ENCODE results near the gene ADGRD1.

Gene ADGRD1

GRCh38 chr12:130966443-130967030, 12.8 kb downstream of the ADGRD1 start:
- no peak for DNase-seq (ENCODE audit: low read depth in 2 of 2)

DNA sequence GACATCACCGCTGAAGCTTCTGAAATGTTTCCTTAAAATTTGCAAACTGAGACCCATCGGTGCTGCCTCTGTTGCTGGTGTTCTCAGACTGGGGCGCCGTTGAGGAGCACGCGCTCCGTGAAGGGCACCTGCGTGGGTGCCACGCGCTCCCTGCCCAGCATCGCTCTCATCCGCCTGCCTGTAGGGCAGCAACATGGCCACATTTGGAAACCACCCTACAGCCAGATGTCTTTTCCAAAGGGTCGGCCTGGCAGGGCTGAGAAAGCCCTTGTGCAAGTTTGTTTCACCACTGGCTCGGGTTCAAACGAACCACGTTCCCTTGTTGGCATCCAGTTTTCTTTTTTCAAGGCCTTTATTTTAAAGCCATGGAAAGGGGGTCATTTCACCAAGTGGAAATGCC, 13.9 kb downstream of the ADGRD1 start:
- no peak for DNase-seq (ENCODE audit: low read depth in 2 of 2)

GRCh38 chr12:130968611-130969010, 14.9 kb downstream of the ADGRD1 start:
- DNase-seq (ENCODE audit: low read depth in 2 of 2) = no peak

DNA sequence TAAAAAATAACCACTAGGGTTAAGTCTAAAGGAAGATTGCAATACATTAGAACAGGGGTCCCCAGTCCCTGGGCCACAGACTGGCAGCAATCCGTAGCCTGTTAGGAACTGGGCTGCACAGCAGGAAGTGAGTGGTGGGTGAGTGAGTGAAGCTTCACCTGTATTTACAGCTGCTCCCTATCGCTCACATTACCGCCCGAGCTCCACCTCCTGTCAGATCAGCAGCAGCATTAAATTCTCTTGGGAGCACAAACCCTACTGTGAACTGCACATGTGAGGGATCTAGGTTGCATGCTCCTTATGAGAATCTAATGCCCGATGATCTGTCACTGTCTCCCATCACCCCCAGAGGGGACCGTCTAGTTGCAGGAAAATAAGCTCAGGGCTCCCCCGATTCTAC, 15.5 kb downstream of the ADGRD1 start:
- DNase-seq (ENCODE audit: low read depth in 2 of 2) = no peak

DNA sequence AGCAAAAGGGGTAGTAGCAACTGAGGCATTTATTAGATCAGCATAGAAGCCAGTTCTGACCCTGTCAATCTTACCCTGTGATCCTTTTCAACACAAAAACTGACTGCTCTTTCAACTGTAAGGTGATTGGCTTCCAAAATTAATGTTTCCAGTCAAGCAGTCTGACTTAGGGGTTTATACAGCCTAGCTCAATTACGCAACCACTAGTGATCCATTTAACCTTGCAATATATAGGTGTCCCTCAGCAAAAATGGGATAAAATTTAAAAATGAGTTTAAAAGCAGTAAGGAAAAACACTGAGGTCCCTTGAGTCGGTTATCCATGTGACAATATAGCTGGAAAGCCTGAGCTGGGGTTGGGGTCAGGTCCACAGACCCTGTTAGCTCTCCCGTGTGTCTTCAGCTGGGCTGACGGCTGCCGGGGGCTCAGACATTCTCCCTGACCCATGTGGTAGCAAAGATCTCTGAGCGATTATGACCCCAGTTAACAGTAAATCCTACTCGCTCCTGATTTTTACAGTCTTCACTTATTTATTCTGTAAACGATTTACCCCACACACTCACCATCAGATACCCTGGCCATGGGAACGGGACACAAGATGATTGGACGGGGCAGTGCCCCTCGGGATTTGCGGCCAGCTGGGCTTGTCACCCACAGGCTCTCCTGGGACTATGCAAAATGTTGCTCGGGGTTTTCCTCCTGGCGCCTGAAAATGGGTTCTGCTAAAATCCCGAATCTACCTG, 16.6 kb downstream of the ADGRD1 start:
- no peak for DNase-seq (ENCODE audit: low read depth in 2 of 2)

DNA sequence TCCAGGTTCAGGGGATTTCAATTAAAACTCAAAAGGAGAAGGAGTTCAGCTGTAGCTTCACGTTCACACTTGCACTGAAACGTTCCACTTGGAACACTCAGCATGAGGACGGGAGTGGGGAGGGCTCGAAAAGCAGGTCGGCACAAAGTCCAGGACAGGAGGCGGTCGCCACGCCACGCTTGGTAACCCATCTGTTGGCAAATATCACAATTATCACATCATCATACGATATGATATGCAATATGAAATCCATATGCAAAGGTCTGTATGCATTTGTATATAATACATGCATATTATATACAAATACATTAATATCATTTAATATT, 17.2 kb downstream of the ADGRD1 start:
- DNase-seq (ENCODE audit: low read depth in 2 of 2) = no peak

GRCh38 chr12:130971925-130972585, 18.3 kb downstream of the ADGRD1 start:
- DNase-seq (ENCODE audit: low read depth in 2 of 2) = no peak

- DNase-seq (ENCODE audit: low read depth in 2 of 2) = no peak
Observed at GRCh38 chr12:130972586-130972950, 18.9 kb downstream of the ADGRD1 start.

- DNase-seq (ENCODE audit: low read depth in 2 of 2) = no peak
Observed at GRCh38 chr12:130973109-130973508, 19.4 kb downstream of the ADGRD1 start.

DNA sequence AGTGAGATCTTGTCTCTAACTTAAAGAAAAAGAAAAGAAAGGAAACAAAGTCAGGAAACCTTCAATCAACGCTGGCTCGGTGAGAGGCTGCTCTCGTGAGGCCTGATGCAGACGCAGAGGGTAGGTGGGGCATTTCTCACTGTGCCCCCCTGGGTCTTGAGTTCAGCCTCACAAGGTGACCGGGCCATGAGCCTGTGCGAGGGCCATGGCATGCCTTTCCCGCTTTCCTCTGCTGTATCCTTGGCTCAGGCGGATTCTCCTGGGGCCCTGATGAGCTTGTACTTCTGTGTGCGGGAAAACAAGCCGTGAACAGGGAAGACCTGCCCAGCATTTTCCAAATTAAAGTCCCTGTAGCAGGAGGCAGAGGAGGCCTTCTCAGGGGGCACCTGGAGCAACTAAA, 20.2 kb downstream of the ADGRD1 start:
- no peak for DNase-seq (ENCODE audit: low read depth in 2 of 2)

DNA sequence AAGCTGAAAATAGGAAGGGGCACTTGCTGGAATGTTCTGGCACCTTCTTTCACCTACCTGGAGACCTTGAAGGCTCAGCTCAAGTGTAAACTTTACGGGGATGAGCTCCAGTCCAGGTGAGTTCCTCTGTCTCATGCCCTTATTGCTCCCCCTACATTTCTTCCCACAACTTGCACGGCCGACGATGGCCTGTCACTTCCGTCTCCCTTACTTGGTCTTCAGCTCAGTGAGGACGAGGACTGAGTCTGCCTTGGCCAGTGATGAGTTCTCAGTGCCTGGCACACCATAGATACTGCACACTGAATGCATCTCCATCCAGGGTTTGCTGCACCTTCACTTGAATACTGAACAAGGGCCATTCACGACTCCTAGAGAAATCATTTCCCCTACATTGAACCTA, 21.4 kb downstream of the ADGRD1 start:
- no peak for DNase-seq (ENCODE audit: low read depth in 2 of 2)

- no peak for DNase-seq (ENCODE audit: low read depth in 2 of 2)
Observed at GRCh38 chr12:130976171-130976720, 22.5 kb downstream of the ADGRD1 start.

DNA sequence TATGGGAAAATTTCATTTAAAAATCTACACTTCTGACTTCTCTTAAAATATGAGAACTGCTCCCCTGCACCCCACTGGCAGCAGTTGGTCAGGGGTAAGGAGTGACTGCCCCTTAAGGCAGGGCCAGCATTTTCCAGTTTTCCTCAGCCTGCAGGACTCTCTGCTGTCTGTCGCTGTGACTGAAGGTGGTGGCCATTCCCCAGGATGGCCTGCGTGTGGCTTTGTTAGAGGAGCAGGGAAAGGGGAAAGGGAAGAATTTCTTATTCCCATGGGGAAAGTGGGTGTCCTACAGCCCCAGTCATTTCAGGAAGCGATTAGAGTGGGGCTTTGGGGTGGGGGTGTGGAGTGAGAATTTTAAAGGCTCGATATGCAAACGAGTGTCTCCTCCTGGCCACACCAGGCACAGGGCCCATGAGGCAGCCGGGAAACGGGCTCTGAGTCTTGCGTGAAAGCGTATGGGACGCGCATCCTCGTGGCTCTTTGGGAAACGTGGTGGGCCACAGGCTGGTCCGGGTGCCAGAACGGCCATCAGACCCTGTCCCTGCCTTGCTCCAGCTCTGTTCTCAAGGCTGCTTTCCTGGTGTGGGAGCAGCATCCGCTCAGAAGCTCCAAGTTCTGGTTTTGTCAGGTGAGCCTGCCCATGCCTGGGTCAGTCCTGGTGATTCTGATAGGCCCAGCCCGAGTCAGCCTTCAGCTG, 23.5 kb downstream of the ADGRD1 start:
- DNase-seq (ENCODE audit: low read depth in 2 of 2) = no peak

- no peak for DNase-seq (ENCODE audit: low read depth in 2 of 2)
Observed at GRCh38 chr12:130977743-130978095, 24.0 kb downstream of the ADGRD1 start.

DNA sequence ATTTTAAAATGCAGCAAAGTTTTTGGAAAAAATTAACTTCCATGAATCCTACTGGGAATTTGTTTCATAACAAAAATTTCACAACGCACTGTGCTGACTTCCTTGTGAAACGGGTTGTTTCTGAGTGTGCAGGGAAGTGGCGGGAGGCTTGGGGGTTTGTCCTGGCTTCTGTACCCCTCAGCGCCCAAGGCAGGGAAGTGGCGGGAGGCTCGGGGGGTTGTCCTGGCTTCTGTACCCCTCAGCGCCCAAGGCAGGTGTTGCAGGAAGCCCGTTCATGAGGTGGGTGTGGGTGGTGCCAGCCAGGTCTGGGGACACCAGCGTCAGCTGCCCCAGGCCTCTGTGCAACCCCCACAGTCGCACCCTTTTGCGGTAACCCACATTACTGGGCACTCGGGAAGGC, 25.1 kb downstream of the ADGRD1 start:
- DNase-seq (ENCODE audit: low read depth in 2 of 2) = no peak

DNA sequence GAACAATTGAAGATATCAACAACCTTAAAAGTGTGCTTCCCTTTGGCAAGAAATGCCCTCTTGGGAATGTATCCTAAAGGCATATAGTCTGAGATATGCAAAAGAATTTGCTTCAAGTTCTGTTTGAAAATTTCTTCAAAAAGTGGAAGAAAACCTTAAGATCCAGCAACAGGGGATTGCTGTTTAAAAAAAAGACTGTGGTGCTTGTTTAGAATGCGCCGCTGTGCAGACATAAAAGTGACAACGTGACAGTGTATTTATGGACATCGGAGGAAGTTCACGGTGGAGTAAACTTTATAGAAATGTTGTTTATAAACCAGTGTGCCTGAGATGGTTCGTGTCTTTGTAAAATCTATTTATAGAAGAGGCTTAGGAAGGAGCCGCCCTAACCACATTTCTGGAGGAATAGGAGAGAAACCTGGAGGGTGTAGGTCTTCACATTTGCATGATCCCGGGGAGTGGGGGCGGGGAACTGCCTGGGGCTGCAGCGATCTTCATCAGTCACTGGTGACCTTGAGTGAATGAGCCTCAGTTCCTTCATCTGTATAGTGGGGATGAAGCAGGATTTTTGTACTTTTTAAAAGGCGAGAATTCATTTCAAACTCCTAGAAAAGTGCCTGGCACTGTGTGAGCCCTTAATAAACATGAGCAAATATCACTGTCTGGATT, 27.5 kb downstream of the ADGRD1 start:
- no peak for DNase-seq (ENCODE audit: low read depth in 2 of 2)

DNA sequence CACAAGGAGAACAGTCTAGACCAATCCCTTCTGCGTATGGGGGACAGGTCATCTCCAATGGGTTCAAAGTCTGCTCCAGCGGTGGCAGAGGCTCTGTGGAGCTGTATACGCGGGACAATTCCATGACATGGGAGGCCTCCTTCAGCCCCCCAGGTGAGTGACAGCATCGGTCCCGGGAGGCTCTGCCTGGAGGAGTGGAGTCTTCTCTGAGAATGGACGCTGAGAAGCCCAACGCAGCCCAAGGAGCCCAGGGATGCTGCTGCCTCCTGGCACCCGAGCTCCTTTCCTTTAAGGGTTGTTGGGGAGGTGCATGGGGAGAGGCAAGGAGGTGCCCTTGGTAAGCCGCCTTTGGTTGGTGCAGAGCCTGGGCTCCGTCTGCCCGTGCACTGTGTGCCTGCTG, 28.2 kb downstream of the ADGRD1 start:
- DNase-seq (ENCODE audit: low read depth in 2 of 2) = no peak

DNA sequence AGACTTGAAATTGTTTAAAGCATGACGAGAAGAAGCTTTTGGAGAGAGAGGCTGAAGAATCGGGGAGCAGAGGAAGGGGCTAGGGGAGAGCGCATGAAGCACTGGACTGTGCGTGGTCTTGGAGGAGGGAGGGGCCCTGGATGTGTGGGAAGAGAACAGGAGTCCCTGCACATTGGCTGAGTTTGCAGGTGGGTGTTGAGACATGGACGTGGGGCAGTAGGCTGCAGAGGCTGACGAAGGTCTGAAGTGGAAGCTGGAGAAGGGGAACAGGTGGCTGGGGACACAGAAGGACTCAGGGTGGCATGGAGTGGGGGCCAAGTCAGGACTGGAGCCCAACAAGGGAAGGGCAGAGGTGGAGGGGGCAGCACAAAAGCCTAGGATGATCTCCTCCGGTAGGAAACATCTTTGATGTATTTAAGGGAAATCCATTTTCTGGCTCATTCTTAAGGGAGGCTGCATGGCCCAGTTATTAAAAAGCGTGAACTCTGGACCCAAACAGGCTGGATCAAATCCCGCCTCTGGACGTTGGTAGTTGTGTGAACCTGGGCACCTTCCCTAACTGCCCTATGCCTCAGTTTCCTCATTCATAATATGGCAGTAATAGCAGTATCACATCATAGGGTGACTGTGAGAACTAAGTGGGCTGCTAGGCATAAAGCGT, 29.0 kb downstream of the ADGRD1 start:
- DNase-seq (ENCODE audit: low read depth in 2 of 2) = no peak

DNA sequence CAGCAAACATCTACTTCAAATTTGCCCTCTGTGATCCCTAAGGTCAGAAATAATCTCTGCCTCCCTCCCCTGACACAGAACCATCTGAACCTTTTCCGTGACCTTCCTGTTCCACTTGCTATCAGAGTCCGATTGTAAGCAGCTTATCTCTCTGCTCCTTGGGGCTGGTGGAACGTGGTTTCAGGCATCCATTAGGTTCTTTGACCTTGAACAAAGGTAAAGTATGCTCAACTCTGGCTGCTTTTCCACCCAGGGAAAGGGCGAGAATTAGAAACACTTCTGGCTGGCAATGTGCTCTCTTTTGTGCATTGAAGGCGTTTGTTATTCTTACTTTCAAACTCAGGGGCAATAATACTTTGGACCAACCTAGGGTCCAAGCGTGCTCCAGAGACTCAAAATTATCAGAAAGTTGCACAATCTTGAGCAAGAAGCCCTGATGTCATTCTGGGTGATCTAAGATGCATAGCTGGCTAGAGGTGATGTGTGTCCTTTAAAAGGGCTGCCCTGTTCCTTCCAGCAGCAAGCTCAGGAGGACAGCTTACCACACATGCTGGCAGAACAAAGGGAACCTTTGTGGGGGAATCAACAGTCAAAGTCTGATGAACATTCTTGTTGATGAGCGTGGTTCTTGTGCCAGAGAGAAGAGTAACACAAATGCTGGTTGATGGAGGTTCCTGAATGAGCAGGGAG, 29.8 kb downstream of the ADGRD1 start:
- DNase-seq (ENCODE audit: low read depth in 2 of 2) = no peak

GRCh38 chr12:130984183-130985058, 30.7 kb downstream of the ADGRD1 start:
- DNase-seq (ENCODE audit: low read depth in 2 of 2) = no peak

Data from stimulated activated CD4-positive, alpha-beta T cell treated with anti-CD3 and anti-CD28 coated beads, Interleukin-4, amount 100 ng/mL, for 48 hours (primary cell).